ENCODE measurements around the gene JAZF1. TPM values are rescaled to one million over a fixed set of nuclear protein-coding genes. Genes with fewer than 3 reads are reported as not detected.

Gene JAZF1
- total RNA-seq, 1 donor from 2014 or later, result 36.1 TPM

- Histone ChIP-seq H3K4me3 (no peak overlapping the region), H3K9me3 (no peaks in the 10 kb centered on the region), H3K4me1 (no peaks in the 10 kb centered on the region), H3K36me3 (peaks cover 0 to 27% of the 10 kb centered on the region in 2 donors), H3K27ac (no peak overlapping the region), H3K27me3 (no peaks in the 10 kb centered on the region)
- no peak for TF ChIP-seq POLR2A (IDR thresholded peaks at IDR 0.05)
- TF ChIP-seq POLR2AphosphoS5 (IDR thresholded peaks at IDR 0.05; ENCODE audit: insufficient read depth in 1 of 2, low read depth in 1 of 2), result no peak
- no peak for TF ChIP-seq CTCF (IDR thresholded peaks at IDR 0.05)
- intact Hi-C loops (cut with DNase I), result no loop called here
- DNase-seq (ENCODE audit: extremely low spot score in 2 of 2), result no peak
These were observed 392.2 kb downstream of the JAZF1 start for GRCh38 chr7:27788437-27788836.

GRCh38 chr7:27784399-27785053 is 396.1 kb downstream of the JAZF1 start:
- intact Hi-C loops (cut with DNase I), result no loop called here
- TF ChIP-seq POLR2A (IDR thresholded peaks at IDR 0.05), result no peak
- TF ChIP-seq CTCF (IDR thresholded peaks at IDR 0.05), result peak in 2 of 3 experiments; percentile 23 to 25
- no peak for TF ChIP-seq POLR2AphosphoS5 (IDR thresholded peaks at IDR 0.05; ENCODE audit: insufficient read depth in 1 of 2, low read depth in 1 of 2)
- Histone ChIP-seq H3K4me1 (no peaks in the 10 kb centered on the region), H3K27ac (no peak overlapping the region), H3K36me3 (peaks cover 0 to 20% of the 10 kb centered on the region in 2 donors), H3K4me3 (no peak overlapping the region), H3K27me3 (no peaks in the 10 kb centered on the region), H3K9me3 (no peaks in the 10 kb centered on the region)
- no peak for DNase-seq (ENCODE audit: extremely low spot score in 2 of 2)

- TF ChIP-seq POLR2A (IDR thresholded peaks at IDR 0.05), result no peak
- TF ChIP-seq POLR2AphosphoS5 (IDR thresholded peaks at IDR 0.05; ENCODE audit: insufficient read depth in 1 of 2, low read depth in 1 of 2), result no peak
- TF ChIP-seq CTCF (IDR thresholded peaks at IDR 0.05), result no peak
- no peak for DNase-seq (ENCODE audit: extremely low spot score in 2 of 2)
- Histone ChIP-seq H3K36me3 (peaks cover 0 to 20% of the 10 kb centered on the region in 2 donors), H3K27me3 (no peaks in the 10 kb centered on the region), H3K4me1 (peaks cover 1% of the 10 kb centered on the region), H3K4me3 (no peak overlapping the region), H3K9me3 (no peaks in the 10 kb centered on the region), H3K27ac (no peak overlapping the region)
- intact Hi-C loops (cut with DNase I), result no loop called here
These were observed 397.7 kb downstream of the JAZF1 start for GRCh38 chr7:27782849-27783248.

GRCh38 chr7:27781188-27781587 is 399.4 kb downstream of the JAZF1 start:
- H3K36me3 ChIP-seq, result peaks cover 0 to 8% of the 10 kb centered on the region in 2 donors
- intact Hi-C loops (cut with DNase I), result no loop called here

More at GRCh38 chr7:27781188-27781587, 399.4 kb downstream of the JAZF1 start:
- TF ChIP-seq CTCF (IDR thresholded peaks at IDR 0.05), result no peak
- no peak for TF ChIP-seq POLR2A (IDR thresholded peaks at IDR 0.05)
- no peak for TF ChIP-seq POLR2AphosphoS5 (IDR thresholded peaks at IDR 0.05; ENCODE audit: insufficient read depth in 1 of 2, low read depth in 1 of 2)
- no peaks in the 10 kb centered on the region for H3K9me3 ChIP-seq
- no peaks in the 10 kb centered on the region for H3K27me3 ChIP-seq
- H3K4me1 ChIP-seq, result peaks cover 7% of the 10 kb centered on the region
- H3K4me3 ChIP-seq, result no peak overlapping the region
- no peak for DNase-seq (ENCODE audit: extremely low spot score in 2 of 2)
- no peak overlapping the region for H3K27ac ChIP-seq

Small RNA genes lying within 50 kb of the gene (small RNA-seq; reads per million reads assigned to genes)
- gene RNU6-979P, result not detected

Other genes starting within 250 kb of the JAZF1 start
- gene CREB5, start 231.7 kb upstream of the JAZF1 start, total RNA-seq, result 23.1 TPM